Ramos (cell line): ENCODE results near the gene NDUFA11.
"Not testable (repeated sequence)": the region's sequence is repeated elsewhere in the genome, so short reads cannot be mapped to it uniquely, and the experiment has no call there.

ENCODE experiments used
- in situ Hi-C: fragments of 300-500 bp; cut with MboI; formaldehyde crosslinking; loops from one replicate; pipeline ENCODE4 v1.14.3; 2022; ENCODE audit warnings: low sequenced_read_pairs; ENCODE audit not compliant: unreplicated experiment

Gene NDUFA11

GRCh38 chr19:5893296-5893903 lies 10.2 kb downstream of the NDUFA11 start:
- in situ Hi-C loops = loop anchor here (5.0 kb wide), 1 partner anchor 91 kb away; no protein-coding TSS in a partner anchor

GRCh38 chr19:5892772-5893275 lies 10.8 kb downstream of the NDUFA11 start:
- in situ Hi-C loops = loop anchor here (5.0 kb wide), 1 partner anchor 91 kb away; no protein-coding TSS in a partner anchor

GRCh38 chr19:5891938-5892771 lies 11.4 kb downstream of the NDUFA11 start:
- in situ Hi-C loops = loop anchor here (5.0 kb wide), 1 partner anchor 90 kb away; no protein-coding TSS in a partner anchor

GRCh38 chr19:5891572-5891937 lies 12.0 kb downstream of the NDUFA11 start:
- in situ Hi-C loops = loop anchor here (5.0 kb wide), 1 partner anchor 89 kb away; no protein-coding TSS in a partner anchor

- in situ Hi-C loops = loop anchor here (5.0 kb wide), 1 partner anchor 88 kb away; no protein-coding TSS in a partner anchor
Measured at GRCh38 chr19:5890099-5890498, 13.5 kb downstream of the NDUFA11 start.

GRCh38 chr19:5889288-5889971 lies 14.2 kb downstream of the NDUFA11 start:
- in situ Hi-C loops = no loop called here

- in situ Hi-C loops = not testable (repeated sequence)
Measured at GRCh38 chr19:5884065-5884811, 19.4 kb downstream of the NDUFA11 start.

- in situ Hi-C loops = not testable (repeated sequence)
Measured at GRCh38 chr19:5883157-5883873, 20.3 kb downstream of the NDUFA11 start.

GRCh38 chr19:5882421-5882968 lies 21.1 kb downstream of the NDUFA11 start:
- in situ Hi-C loops = no loop called here

- in situ Hi-C loops = no loop called here
Measured at GRCh38 chr19:5881543-5882299, 21.9 kb downstream of the NDUFA11 start.

- in situ Hi-C loops = no loop called here
Measured at GRCh38 chr19:5880604-5881078, 22.9 kb downstream of the NDUFA11 start.

GRCh38 chr19:5880196-5880595 lies 23.4 kb downstream of the NDUFA11 start:
- in situ Hi-C loops = no loop called here

- in situ Hi-C loops = no loop called here
Measured at GRCh38 chr19:5877882-5878281, 25.7 kb downstream of the NDUFA11 start.

- in situ Hi-C loops = no loop called here
Measured at GRCh38 chr19:5877427-5877826, 26.2 kb downstream of the NDUFA11 start.

- in situ Hi-C loops = not testable (repeated sequence)
Measured at GRCh38 chr19:5874496-5874895, 29.1 kb downstream of the NDUFA11 start.

- in situ Hi-C loops = no loop called here
Measured at GRCh38 chr19:5873617-5874199, 29.9 kb downstream of the NDUFA11 start.

- in situ Hi-C loops = no loop called here
Measured at GRCh38 chr19:5870986-5871394, 32.6 kb downstream of the NDUFA11 start.
